HG03097 (cell line): ENCODE measurements around the gene GPSM1.

Source experiments
- ATAC-seq: cut with Tn5 transposase; IDR thresholded peaks from one replicate; pipeline ENCODE4 v1.9.1; 2021; ENCODE audit not compliant: unreplicated experiment, low FRiP score

Gene GPSM1

GRCh38 chr9:136387217-136387616 lies 59.9 kb downstream of the GPSM1 start:
- ATAC-seq, result no peak

- no peak for ATAC-seq
These were observed 62.1 kb downstream of the GPSM1 start for GRCh38 chr9:136389396-136389795.

GRCh38 chr9:136391737-136392537 lies 64.6 kb downstream of the GPSM1 start:
- ATAC-seq, result no peak

GRCh38 chr9:136392538-136393449 lies 65.5 kb downstream of the GPSM1 start:
- no peak for ATAC-seq

GRCh38 chr9:136393531-136393930 lies 66.2 kb downstream of the GPSM1 start:
- no peak for ATAC-seq

- ATAC-seq, result no peak
These were observed 67.1 kb downstream of the GPSM1 start for GRCh38 chr9:136394312-136395019.

GRCh38 chr9:136395020-136395340 lies 67.6 kb downstream of the GPSM1 start:
- ATAC-seq, result no peak

- no peak for ATAC-seq
These were observed 68.2 kb downstream of the GPSM1 start for GRCh38 chr9:136395345-136396218.

- no peak for ATAC-seq
These were observed 68.8 kb downstream of the GPSM1 start for GRCh38 chr9:136396219-136396515.

GRCh38 chr9:136397643-136398042 lies 70.3 kb downstream of the GPSM1 start:
- ATAC-seq, result no peak

GRCh38 chr9:136398286-136398685 lies 70.9 kb downstream of the GPSM1 start:
- no peak for ATAC-seq

GRCh38 chr9:136399176-136400037 lies 72.1 kb downstream of the GPSM1 start:
- ATAC-seq, result no peak

- peak; percentile 68 for ATAC-seq
These were observed 72.9 kb downstream of the GPSM1 start, which contains the start of gene SNAPC4 for GRCh38 chr9:136400038-136400834. Gene SNAPC4 (minus strand): TSS chr9:136400170. CDS start chr9:136398428, 1,742 bp downstream.

GRCh38 chr9:136401173-136401922 lies 74.0 kb downstream of the GPSM1 start:
- no peak for ATAC-seq

- no peak for ATAC-seq
These were observed 74.7 kb downstream of the GPSM1 start for GRCh38 chr9:136402067-136402466.

GRCh38 chr9:136403538-136403914 lies 76.2 kb downstream of the GPSM1 start:
- ATAC-seq, result no peak

- ATAC-seq, result no peak
These were observed 76.8 kb downstream of the GPSM1 start for GRCh38 chr9:136403915-136404800.
